ENCODE data around the gene ANKS1A.

The ANKS1A gene

DNA sequence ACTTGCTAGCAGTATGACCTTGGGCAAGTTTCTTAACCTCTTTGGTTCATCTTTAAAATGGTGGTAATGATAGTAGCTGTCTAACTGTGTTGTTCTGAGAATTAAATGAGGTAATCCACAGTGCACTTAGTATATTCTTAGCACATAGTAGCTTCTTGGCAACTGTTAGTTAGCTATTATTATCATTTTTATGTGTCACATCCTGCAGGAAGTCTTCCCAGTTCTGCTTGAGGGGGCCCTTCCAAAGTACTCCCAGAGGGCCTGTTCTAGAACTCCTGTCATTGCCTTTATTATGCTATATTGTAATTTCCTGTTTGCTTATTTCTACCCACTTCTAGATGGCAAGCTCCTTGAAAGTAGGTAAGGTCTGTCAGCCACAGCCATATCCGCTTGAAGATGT lies 30.6 kb downstream of the ANKS1A start:
- Histone ChIP-seq H3K9ac (ENCODE audit: insufficient read length, low read depth) (no peak overlapping the region), H3K27me3 (ENCODE audit: insufficient read depth, insufficient read length) (no peaks in the 10 kb centered on the region), H3K4me1 (ENCODE audit: insufficient read depth, insufficient read length) (no peaks in the 10 kb centered on the region), H3K36me3 (ENCODE audit: insufficient read depth, insufficient read length, low read length) (no peaks in the 10 kb centered on the region), H3K4me3 (ENCODE audit: insufficient read length, low read depth) (no peak overlapping the region), H3K9me3 (ENCODE audit: insufficient read depth, low read length) (no peaks in the 10 kb centered on the region)
- DNase-seq (ENCODE audit: low read depth, low spot score), result no peak
- no peak for TF ChIP-seq YY1 (IDR thresholded peaks at IDR 0.05; ENCODE audit: insufficient read depth, insufficient read length)
- no peak for TF ChIP-seq SUZ12 (IDR thresholded peaks at IDR 0.05; ENCODE audit: extremely low read depth, insufficient read depth, insufficient read length)
- no peak for TF ChIP-seq ZNF274 (IDR thresholded peaks at IDR 0.05; ENCODE audit: low read depth, low read length)

GRCh38 chr6:34920097-34920496 lies 31.0 kb downstream of the ANKS1A start:
- Histone ChIP-seq H3K4me3 (ENCODE audit: insufficient read length, low read depth) (no peak overlapping the region), H3K4me1 (ENCODE audit: insufficient read depth, insufficient read length) (no peaks in the 10 kb centered on the region), H3K9ac (ENCODE audit: insufficient read length, low read depth) (no peak overlapping the region), H3K36me3 (ENCODE audit: insufficient read depth, insufficient read length, low read length) (no peaks in the 10 kb centered on the region), H3K27me3 (ENCODE audit: insufficient read depth, insufficient read length) (peaks cover under 1% of the 10 kb centered on the region), H3K9me3 (ENCODE audit: insufficient read depth, low read length) (no peaks in the 10 kb centered on the region)
- no peak for DNase-seq (ENCODE audit: low read depth, low spot score)
- TF ChIP-seq YY1 (IDR thresholded peaks at IDR 0.05; ENCODE audit: insufficient read depth, insufficient read length), result no peak
- no peak for TF ChIP-seq SUZ12 (IDR thresholded peaks at IDR 0.05; ENCODE audit: extremely low read depth, insufficient read depth, insufficient read length)
- TF ChIP-seq ZNF274 (IDR thresholded peaks at IDR 0.05; ENCODE audit: low read depth, low read length), result no peak

DNA sequence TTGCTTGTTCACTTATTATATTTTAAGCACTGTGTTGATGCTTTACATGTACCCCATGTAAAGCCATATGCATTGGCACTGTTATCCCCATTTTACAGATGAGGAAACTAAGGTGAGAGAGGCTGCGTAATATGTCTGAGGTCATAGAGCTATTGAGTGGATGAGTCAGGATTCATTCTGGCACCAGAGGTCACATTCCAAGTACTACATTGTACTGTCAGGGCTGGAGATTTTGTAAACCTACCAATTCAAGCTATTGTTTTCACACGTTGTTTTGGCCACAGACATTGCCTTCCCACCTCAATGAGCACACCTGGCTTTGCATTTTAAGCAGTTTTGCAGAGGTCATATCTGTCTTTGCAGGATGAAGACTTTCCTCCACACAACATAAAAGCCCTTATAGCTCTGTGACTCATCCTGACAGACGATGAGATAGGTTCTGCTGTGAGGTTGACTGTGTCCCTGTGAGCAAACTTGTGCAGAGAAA lies 33.2 kb downstream of the ANKS1A start:
- DNase-seq (ENCODE audit: low read depth, low spot score), result no peak
- Histone ChIP-seq H3K4me3 (ENCODE audit: insufficient read length, low read depth) (no peak overlapping the region), H3K4me1 (ENCODE audit: insufficient read depth, insufficient read length) (no peaks in the 10 kb centered on the region), H3K9me3 (ENCODE audit: insufficient read depth, low read length) (no peaks in the 10 kb centered on the region), H3K27me3 (ENCODE audit: insufficient read depth, insufficient read length) (peaks cover 2% of the 10 kb centered on the region), H3K9ac (ENCODE audit: insufficient read length, low read depth) (no peak overlapping the region), H3K36me3 (ENCODE audit: insufficient read depth, insufficient read length, low read length) (no peaks in the 10 kb centered on the region)
- TF ChIP-seq ZNF274 (IDR thresholded peaks at IDR 0.05; ENCODE audit: low read depth, low read length), result no peak
- TF ChIP-seq SUZ12 (IDR thresholded peaks at IDR 0.05; ENCODE audit: extremely low read depth, insufficient read depth, insufficient read length), result no peak
- TF ChIP-seq YY1 (IDR thresholded peaks at IDR 0.05; ENCODE audit: insufficient read depth, insufficient read length), result no peak

DNA sequence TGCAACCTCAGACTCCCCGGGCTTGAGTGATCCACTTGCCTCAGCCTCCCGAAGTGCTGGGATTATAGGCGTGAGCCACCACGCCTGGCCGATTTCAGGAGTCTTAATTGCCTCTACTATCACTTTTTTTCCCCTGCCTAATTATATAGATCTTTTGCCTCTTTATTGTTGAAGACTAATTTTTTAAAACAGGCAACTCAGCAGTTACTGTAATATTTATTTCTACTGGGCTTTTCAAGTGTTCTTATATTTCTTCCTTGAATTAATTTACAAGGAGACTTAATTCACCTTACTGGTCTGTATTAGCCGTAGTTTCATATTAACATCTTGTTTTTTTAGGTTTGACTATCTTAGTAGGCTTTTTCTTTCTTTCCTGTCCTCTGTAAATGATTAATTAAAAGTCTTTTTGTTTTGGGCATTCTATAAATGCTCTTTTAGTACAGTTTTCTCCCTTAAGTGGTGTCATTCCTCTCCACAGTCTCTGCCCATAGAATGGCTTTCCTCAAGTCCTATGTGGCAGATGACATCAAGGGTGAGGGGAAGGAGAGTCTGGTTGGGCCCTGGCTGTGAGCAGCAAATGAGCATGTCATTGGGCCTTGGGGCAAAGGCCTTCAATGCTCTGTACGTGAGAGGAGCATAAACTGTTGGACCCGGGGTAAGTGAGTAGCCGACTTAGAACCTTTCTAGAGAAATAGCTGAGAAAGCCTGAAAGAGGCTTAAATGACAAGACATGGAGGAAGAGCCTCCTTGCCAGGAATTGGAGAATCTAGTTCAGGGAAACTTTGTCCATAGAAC lies 36.0 kb downstream of the ANKS1A start:
- peaks cover 3% of the 10 kb centered on the region for H3K4me1 ChIP-seq (ENCODE audit: insufficient read depth, insufficient read length)
- no peaks in the 10 kb centered on the region for H3K9me3 ChIP-seq (ENCODE audit: insufficient read depth, low read length)
- H3K27me3 ChIP-seq (ENCODE audit: insufficient read depth, insufficient read length), result peaks cover 13% of the 10 kb centered on the region
- no peak for DNase-seq (ENCODE audit: low read depth, low spot score)
- no peak for TF ChIP-seq ZNF274 (IDR thresholded peaks at IDR 0.05; ENCODE audit: low read depth, low read length)
- no peak for TF ChIP-seq YY1 (IDR thresholded peaks at IDR 0.05; ENCODE audit: insufficient read depth, insufficient read length)
- no peak for TF ChIP-seq SUZ12 (IDR thresholded peaks at IDR 0.05; ENCODE audit: extremely low read depth, insufficient read depth, insufficient read length)
- no peak overlapping the region for H3K9ac ChIP-seq (ENCODE audit: insufficient read length, low read depth)
- no peak overlapping the region for H3K4me3 ChIP-seq (ENCODE audit: insufficient read length, low read depth)
- H3K36me3 ChIP-seq (ENCODE audit: insufficient read depth, insufficient read length, low read length), result no peaks in the 10 kb centered on the region

- H3K4me1 ChIP-seq (ENCODE audit: insufficient read depth, insufficient read length), result peaks cover 3% of the 10 kb centered on the region
- H3K9ac ChIP-seq (ENCODE audit: insufficient read length, low read depth), result no peak overlapping the region
- no peak for DNase-seq (ENCODE audit: low read depth, low spot score)
These were observed 37.6 kb downstream of the ANKS1A start for GRCh38 chr6:34926655-34927054.

GRCh38 chr6:34928220-34928619 lies 39.2 kb downstream of the ANKS1A start:
- Histone ChIP-seq H3K9me3 (ENCODE audit: insufficient read depth, low read length) (no peaks in the 10 kb centered on the region), H3K9ac (ENCODE audit: insufficient read length, low read depth) (no peak overlapping the region), H3K4me3 (ENCODE audit: insufficient read length, low read depth) (no peak overlapping the region), H3K36me3 (ENCODE audit: insufficient read depth, insufficient read length, low read length) (no peaks in the 10 kb centered on the region), H3K4me1 (ENCODE audit: insufficient read depth, insufficient read length) (peaks cover 3% of the 10 kb centered on the region), H3K27me3 (ENCODE audit: insufficient read depth, insufficient read length) (peaks cover 13% of the 10 kb centered on the region)
- peak; percentile 9 for DNase-seq (ENCODE audit: low read depth, low spot score)
- TF ChIP-seq ZNF274 (IDR thresholded peaks at IDR 0.05; ENCODE audit: low read depth, low read length), result no peak
- no peak for TF ChIP-seq YY1 (IDR thresholded peaks at IDR 0.05; ENCODE audit: insufficient read depth, insufficient read length)
- TF ChIP-seq SUZ12 (IDR thresholded peaks at IDR 0.05; ENCODE audit: extremely low read depth, insufficient read depth, insufficient read length), result no peak

More at GRCh38 chr6:34926655-34927054, 37.6 kb downstream of the ANKS1A start:
- Histone ChIP-seq H3K36me3 (ENCODE audit: insufficient read depth, insufficient read length, low read length) (no peaks in the 10 kb centered on the region), H3K4me3 (ENCODE audit: insufficient read length, low read depth) (no peak overlapping the region), H3K9me3 (ENCODE audit: insufficient read depth, low read length) (no peaks in the 10 kb centered on the region), H3K27me3 (ENCODE audit: insufficient read depth, insufficient read length) (peaks cover 13% of the 10 kb centered on the region)
- TF ChIP-seq ZNF274 (IDR thresholded peaks at IDR 0.05; ENCODE audit: low read depth, low read length) (no peak), YY1 (IDR thresholded peaks at IDR 0.05; ENCODE audit: insufficient read depth, insufficient read length) (no peak)

DNA sequence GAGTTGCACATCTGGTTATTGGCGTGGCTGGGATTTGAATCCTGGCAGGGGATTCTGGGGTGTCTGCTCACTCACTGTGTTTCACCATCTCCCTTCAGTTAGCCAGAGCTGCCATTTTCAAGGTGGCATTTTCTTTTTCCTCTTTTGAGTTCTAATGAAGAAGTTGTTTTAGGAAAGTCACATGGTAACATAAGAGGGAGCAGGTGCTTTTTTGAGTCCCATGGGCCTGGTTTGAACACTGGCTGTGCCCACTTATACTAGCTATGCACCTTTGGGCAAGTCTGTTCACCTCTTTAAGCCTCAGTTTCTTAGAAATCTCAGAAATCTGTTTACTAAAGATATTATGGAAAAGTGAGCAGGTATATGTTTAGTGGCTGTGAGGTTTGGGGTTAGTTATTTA lies 39.6 kb downstream of the ANKS1A start:
- H3K36me3 ChIP-seq (ENCODE audit: insufficient read depth, insufficient read length, low read length), result no peaks in the 10 kb centered on the region
- DNase-seq (ENCODE audit: low read depth, low spot score), result no peak
- peaks cover 13% of the 10 kb centered on the region for H3K27me3 ChIP-seq (ENCODE audit: insufficient read depth, insufficient read length)
- H3K4me3 ChIP-seq (ENCODE audit: insufficient read length, low read depth), result no peak overlapping the region
- peaks cover 3% of the 10 kb centered on the region for H3K4me1 ChIP-seq (ENCODE audit: insufficient read depth, insufficient read length)
- no peaks in the 10 kb centered on the region for H3K9me3 ChIP-seq (ENCODE audit: insufficient read depth, low read length)
- no peak for TF ChIP-seq SUZ12 (IDR thresholded peaks at IDR 0.05; ENCODE audit: extremely low read depth, insufficient read depth, insufficient read length)
- TF ChIP-seq ZNF274 (IDR thresholded peaks at IDR 0.05; ENCODE audit: low read depth, low read length), result no peak
- TF ChIP-seq YY1 (IDR thresholded peaks at IDR 0.05; ENCODE audit: insufficient read depth, insufficient read length), result no peak
- no peak overlapping the region for H3K9ac ChIP-seq (ENCODE audit: insufficient read length, low read depth)
